ENCODE measurements around the gene PPIL6. TPM values are rescaled to one million over a fixed set of nuclear protein-coding genes. Genes with fewer than 3 reads are reported as not detected.
"Not testable (repeated sequence)": the region's sequence is repeated elsewhere in the genome, so short reads cannot be mapped to it uniquely, and the experiment has no call there.

PPIL6 gene
- total RNA-seq, 2 experiments from 2014 or later: 0.16 TPM; not detected in 1

- Mint-ChIP-seq H3K4me3 (no peak overlapping the region), H3K27ac (no peak overlapping the region), H3K4me1 (ENCODE audit: low read depth) (peaks cover 33% of the 10 kb centered on the region), H3K36me3 (ENCODE audit: low read depth) (peaks cover 82% of the 10 kb centered on the region), H3K27me3 (ENCODE audit: low read depth) (no peaks in the 10 kb centered on the region), H3K9me3 (ENCODE audit: insufficient read depth) (no peaks in the 10 kb centered on the region)
- ChIA-PET POLR2A (interaction anchor here (0.5 to 1.1 kb wide), 2 partner anchors 9 to 15 kb away, joined by 3 to 6 read pairs; no protein-coding TSS in a partner anchor), CTCF (no interaction called here)
- DNase-seq (no peak), ATAC-seq (no peak)
Measured at GRCh38 chr6:109465772-109466171, 25.3 kb upstream of the PPIL6 start.

- Mint-ChIP-seq H3K9me3 (ENCODE audit: insufficient read depth) (no peaks in the 10 kb centered on the region), H3K27me3 (ENCODE audit: low read depth) (no peaks in the 10 kb centered on the region), H3K4me1 (ENCODE audit: low read depth) (peaks cover 56% of the 10 kb centered on the region), H3K27ac (no peak overlapping the region), H3K36me3 (ENCODE audit: low read depth) (peaks cover 61% of the 10 kb centered on the region), H3K4me3 (no peak overlapping the region)
- ChIA-PET CTCF (interaction anchor here (1.1 kb wide), 1 partner anchor 578 kb away, joined by 3 read pairs; no protein-coding TSS in a partner anchor), POLR2A (interaction anchor here (1.1 kb wide), 1 partner anchor 11 kb away, joined by 3 read pairs; no protein-coding TSS in a partner anchor)
- ATAC-seq: no peak
- DNase-seq: no peak
Measured at GRCh38 chr6:109461733-109462526, 21.5 kb upstream of the PPIL6 start.

- H3K4me3 Mint-ChIP-seq; H3K27me3 Mint-ChIP-seq (ENCODE audit: low read depth); POLR2A ChIA-PET; DNase-seq; H3K9me3 Mint-ChIP-seq (ENCODE audit: insufficient read depth); ATAC-seq; H3K27ac Mint-ChIP-seq: not testable (repeated sequence)
- Mint-ChIP-seq H3K36me3 (ENCODE audit: low read depth) (peaks cover 63% of the 10 kb centered on the region), H3K4me1 (ENCODE audit: low read depth) (peaks cover 62% of the 10 kb centered on the region)
- CTCF ChIA-PET: interaction anchor here (1.1 kb wide), 1 partner anchor 579 kb away, joined by 3 read pairs; no protein-coding TSS in a partner anchor
Measured at GRCh38 chr6:109461205-109461604, 20.8 kb upstream of the PPIL6 start.

- Mint-ChIP-seq H3K27ac (no peak overlapping the region), H3K9me3 (ENCODE audit: insufficient read depth) (no peaks in the 10 kb centered on the region), H3K4me3 (no peak overlapping the region), H3K36me3 (ENCODE audit: low read depth) (peaks cover 54% of the 10 kb centered on the region), H3K4me1 (ENCODE audit: low read depth) (peaks cover 56% of the 10 kb centered on the region), H3K27me3 (ENCODE audit: low read depth) (no peaks in the 10 kb centered on the region)
- DNase-seq (no peak), ATAC-seq (no peak)
- CTCF ChIA-PET: interaction anchor here (1.0 to 2.2 kb wide), 6 partner anchors 9 to 31 kb away, joined by 3 to 11 read pairs (median 4); partner anchors contain the start of genes PPIL6 and SMPD2
- POLR2A ChIA-PET: interaction anchor here (0.6 to 1.7 kb wide), 3 partner anchors 10 to 1146 kb away, joined by 3 to 9 read pairs (median 3); no protein-coding TSS in a partner anchor
Measured at GRCh38 chr6:109460161-109460829, 19.9 kb upstream of the PPIL6 start.

- no peaks in the 10 kb centered on the region for H3K27me3 Mint-ChIP-seq (ENCODE audit: low read depth)
- ATAC-seq: peak; percentile 35
- peak overlapping the region; percentile 76 for H3K27ac Mint-ChIP-seq
- H3K4me3 Mint-ChIP-seq: no peak overlapping the region
- H3K9me3 Mint-ChIP-seq (ENCODE audit: insufficient read depth): no peaks in the 10 kb centered on the region
- peaks cover 56% of the 10 kb centered on the region for H3K4me1 Mint-ChIP-seq (ENCODE audit: low read depth)
- ChIA-PET POLR2A (interaction anchor here (0.8 to 1.7 kb wide), 5 partner anchors 11 to 86 kb away, joined by 3 to 9 read pairs (median 6); partner anchors contain the start of gene CD164), CTCF (interaction anchor here (1.0 to 2.2 kb wide), 8 partner anchors 11 to 271 kb away, joined by 3 to 11 read pairs (median 4); partner anchors contain the start of genes CD164, PPIL6 and SMPD2)
- peak; percentile 72 for DNase-seq
- H3K36me3 Mint-ChIP-seq (ENCODE audit: low read depth): peaks cover 48% of the 10 kb centered on the region
Measured at GRCh38 chr6:109458774-109459531, 18.5 kb upstream of the PPIL6 start.

- Mint-ChIP-seq H3K27me3 (ENCODE audit: low read depth) (no peaks in the 10 kb centered on the region), H3K27ac (peak overlapping the region; percentile 23), H3K4me1 (ENCODE audit: low read depth) (peaks cover 70% of the 10 kb centered on the region), H3K36me3 (ENCODE audit: low read depth) (peaks cover 46% of the 10 kb centered on the region), H3K9me3 (ENCODE audit: insufficient read depth) (no peaks in the 10 kb centered on the region), H3K4me3 (peak overlapping the region; percentile 16)
- POLR2A ChIA-PET: interaction anchor here (0.7 to 5.4 kb wide), 4 partner anchors 16 to 78 kb away, joined by 3 to 40 read pairs (median 8); partner anchors contain the start of genes SMPD2 and ZBTB24
- ATAC-seq: no peak
- CTCF ChIA-PET: interaction anchor here (0.7 to 2.5 kb wide), 4 partner anchors 14 to 422 kb away, joined by 3 to 16 read pairs (median 4); partner anchors contain the start of genes PPIL6 and SMPD2
- DNase-seq: no peak
Measured at GRCh38 chr6:109457562-109457996, 17.2 kb upstream of the PPIL6 start.

GRCh38 chr6:109456710-109457561 lies 16.5 kb upstream of the PPIL6 start:
- Mint-ChIP-seq H3K4me3 (peak overlapping the region; percentile 97), H3K27me3 (ENCODE audit: low read depth) (no peaks in the 10 kb centered on the region), H3K4me1 (ENCODE audit: low read depth) (peaks cover 73% of the 10 kb centered on the region), H3K27ac (peak overlapping the region; percentile 61), H3K36me3 (ENCODE audit: low read depth) (peaks cover 46% of the 10 kb centered on the region), H3K9me3 (ENCODE audit: insufficient read depth) (no peaks in the 10 kb centered on the region)
- CTCF ChIA-PET: interaction anchor here (1.3 to 2.5 kb wide), 4 partner anchors 15 to 74 kb away, joined by 4 to 16 read pairs (median 4); partner anchors contain the start of genes PPIL6 and SMPD2
- POLR2A ChIA-PET: interaction anchor here (0.7 to 5.4 kb wide), 6 partner anchors 14 to 77 kb away, joined by 3 to 72 read pairs (median 8); partner anchors contain the start of genes CD164, PPIL6, SMPD2 and ZBTB24
- ATAC-seq (no peak), DNase-seq (no peak)

GRCh38 chr6:109456111-109456583 lies 15.7 kb upstream of the PPIL6 start:
- no peak for ATAC-seq
- Mint-ChIP-seq H3K27me3 (ENCODE audit: low read depth) (no peaks in the 10 kb centered on the region), H3K9me3 (ENCODE audit: insufficient read depth) (no peaks in the 10 kb centered on the region), H3K36me3 (ENCODE audit: low read depth) (peaks cover 44% of the 10 kb centered on the region), H3K4me1 (ENCODE audit: low read depth) (peaks cover 74% of the 10 kb centered on the region), H3K27ac (peak overlapping the region; percentile 27), H3K4me3 (peak overlapping the region; percentile 97)
- no peak for DNase-seq
- CTCF ChIA-PET: interaction anchor here (0.6 to 2.5 kb wide), 8 partner anchors 15 to 583 kb away, joined by 3 to 16 read pairs (median 4); partner anchors contain the start of genes CD164, PPIL6 and SMPD2
- POLR2A ChIA-PET: interaction anchor here (1.0 to 5.4 kb wide), 7 partner anchors 8 to 584 kb away, joined by 3 to 72 read pairs (median 11); partner anchors contain the start of genes CD164, PPIL6, SMPD2 and ZBTB24

GRCh38 chr6:109455437-109456110 lies 15.1 kb upstream of the PPIL6 start, which contains the start of gene MICAL1:
Gene MICAL1 (minus strand): TSS chr6:109455772. CDS start chr6:109454196, 1,576 bp downstream.
- Mint-ChIP-seq H3K9me3 (ENCODE audit: insufficient read depth) (no peaks in the 10 kb centered on the region), H3K27ac (peak within 1 kb of the TSS; percentile 99), H3K4me1 (ENCODE audit: low read depth) (peaks cover 76% of the 10 kb centered on the region), H3K36me3 (ENCODE audit: low read depth) (peaks cover 44% of the 10 kb centered on the region), H3K27me3 (ENCODE audit: low read depth) (no peaks in the 10 kb centered on the region), H3K4me3 (peak within 1 kb of the TSS; percentile 97)
- ATAC-seq: peak; percentile 75
- POLR2A ChIA-PET: interaction anchor here (0.8 to 5.4 kb wide), 8 partner anchors 8 to 584 kb away, joined by 3 to 72 read pairs (median 10); partner anchors contain the start of genes CD164, PPIL6, SMPD2 and ZBTB24
- DNase-seq: peak; percentile 89
- CTCF ChIA-PET: interaction anchor here (0.6 to 2.5 kb wide), 6 partner anchors 14 to 584 kb away, joined by 3 to 16 read pairs (median 4); partner anchors contain the start of genes CD164, PPIL6 and SMPD2

Measured in activated CD8-positive, alpha-beta T cell treated with anti-CD3 and anti-CD28 coated beads, Interleukin-2, amount 10 ng/mL, durations not matched to agents 7 days and 5 days (primary cell).